Fibroblast of gingiva (primary cell): ENCODE results near the gene SLC44A5.
"Not testable (repeated sequence)": the region's sequence is repeated elsewhere in the genome, so short reads cannot be mapped to it uniquely, and the experiment has no call there.

Source experiments
- DNase-seq: peaks from one replicate; pipeline ENCODE4 v3.0.0-alpha.2; 2011; ENCODE audit warnings: low read depth

The SLC44A5 gene

DNA sequence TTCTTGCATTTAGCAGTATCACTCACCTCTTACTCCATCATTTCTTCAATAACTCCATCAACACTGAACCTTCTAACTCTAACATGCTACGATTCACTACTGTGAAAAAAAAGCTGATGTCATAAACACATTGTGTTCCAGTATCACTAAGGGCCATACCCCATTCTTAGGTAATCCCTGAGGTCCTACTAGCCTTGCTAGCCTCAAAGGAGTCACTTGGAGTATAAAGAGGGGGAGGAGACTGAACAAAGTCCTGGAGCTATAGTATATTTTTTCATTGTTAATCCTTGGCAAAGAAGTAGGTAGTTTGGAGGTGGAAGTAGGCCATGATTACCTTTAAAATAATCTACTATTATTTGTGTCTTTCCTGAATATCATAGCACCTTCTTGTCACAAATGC, at the start of gene SLC44A5:
TSS of gene SLC44A5 (minus strand) at position 101 of the 400 bp plus-strand sequence. CDS start 69,667 bp downstream, outside the sequence.
- DNase-seq = no peak

DNA sequence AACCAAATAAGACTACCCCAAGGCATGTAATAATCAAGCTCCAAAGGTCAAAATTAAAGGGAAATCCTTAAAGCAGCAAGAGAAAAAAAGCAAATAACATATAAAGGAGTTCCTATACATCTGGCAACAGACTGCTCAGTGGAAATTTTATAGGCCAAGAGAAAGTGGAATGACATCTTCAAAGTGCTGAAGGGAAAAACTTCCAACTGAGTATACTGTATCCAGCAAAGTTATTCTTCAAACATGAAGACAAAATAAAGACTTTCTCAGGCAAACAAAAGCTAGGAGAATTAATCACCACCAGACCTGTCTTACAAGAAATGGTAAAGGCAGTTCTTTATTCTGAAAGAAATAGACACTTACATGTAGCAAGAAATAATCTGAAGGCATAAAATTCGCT, 45.0 kb upstream of the SLC44A5 start:
- no peak for DNase-seq

DNA sequence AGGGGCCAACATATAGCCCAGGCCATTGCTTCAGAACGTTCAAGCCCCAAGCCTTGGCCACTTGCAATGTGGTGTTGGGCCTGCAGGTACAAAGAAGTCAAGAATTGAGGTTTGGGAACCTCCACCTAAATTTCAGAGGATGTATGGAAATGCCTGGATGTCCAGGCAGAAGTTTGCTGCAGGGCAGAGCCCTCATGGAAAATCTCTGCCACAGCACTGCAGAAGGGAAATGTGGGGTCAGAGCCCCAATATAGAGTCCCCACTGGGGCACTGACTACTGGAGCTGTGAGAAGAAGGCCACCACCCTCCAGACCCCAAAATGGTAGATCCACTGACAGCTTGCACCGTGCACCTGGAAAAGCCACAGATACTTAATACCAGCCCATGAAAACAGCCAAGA, 36.3 kb upstream of the SLC44A5 start:
- not testable (repeated sequence) for DNase-seq

GRCh38 chr1:75645153-75645552, 34.2 kb upstream of the SLC44A5 start:
- not testable (repeated sequence) for DNase-seq

- no peak for DNase-seq
Measured at GRCh38 chr1:75643460-75643859, 32.5 kb upstream of the SLC44A5 start.

GRCh38 chr1:75641325-75641724, 30.4 kb upstream of the SLC44A5 start:
- DNase-seq = no peak

DNA sequence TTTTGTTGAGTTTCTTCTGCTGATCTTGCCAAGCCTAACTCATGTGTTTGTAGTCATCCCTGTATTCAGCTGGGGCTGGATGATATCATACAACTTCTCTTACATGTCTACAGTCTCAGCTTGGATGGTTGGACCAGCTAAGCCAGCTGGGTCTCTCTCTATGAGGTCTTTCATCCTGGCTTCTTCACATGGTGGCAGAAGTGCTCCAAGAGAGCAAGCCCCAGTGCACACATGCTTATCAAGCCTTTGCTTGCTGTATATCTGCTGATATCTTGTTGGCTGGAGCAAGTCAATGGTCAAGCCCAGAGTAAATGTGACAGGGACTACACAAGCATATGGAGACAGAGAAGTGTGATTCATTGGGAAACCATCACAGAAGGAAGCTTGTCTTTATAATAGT, 29.2 kb upstream of the SLC44A5 start:
- no peak for DNase-seq

DNA sequence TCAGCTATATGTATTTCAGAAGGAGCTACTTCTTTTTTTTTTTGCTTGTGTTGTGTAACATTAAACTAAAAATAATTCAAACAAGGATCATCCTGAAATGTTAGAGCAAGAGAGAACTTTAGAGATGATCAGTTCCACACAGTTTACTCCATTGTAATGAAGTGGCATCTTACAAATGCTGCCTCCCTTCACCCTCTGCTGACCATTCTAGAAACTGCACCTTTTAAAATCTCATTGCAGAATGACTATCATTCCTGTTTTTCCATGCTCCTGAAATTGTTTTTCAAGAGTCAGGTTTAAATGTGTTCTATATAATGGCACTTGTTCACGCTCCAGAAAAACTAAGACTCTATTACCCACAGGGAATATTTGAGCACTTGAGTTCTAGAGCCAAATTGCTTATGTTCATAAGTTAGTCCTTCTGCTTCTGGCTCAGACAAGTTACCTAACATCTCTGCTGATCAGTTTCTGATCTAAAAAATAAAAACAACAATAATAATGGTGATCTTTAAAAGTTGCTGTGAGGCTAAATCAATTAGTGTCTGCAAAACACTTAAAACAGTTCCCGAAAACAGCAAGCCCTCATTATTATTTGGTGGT, 21.5 kb upstream of the SLC44A5 start:
- peak; percentile 17 for DNase-seq

GRCh38 chr1:75630998-75631397, 20.1 kb upstream of the SLC44A5 start:
- DNase-seq = no peak

GRCh38 chr1:75630004-75630594, 19.2 kb upstream of the SLC44A5 start:
- no peak for DNase-seq

GRCh38 chr1:75625795-75626194, 14.9 kb upstream of the SLC44A5 start:
- no peak for DNase-seq

DNA sequence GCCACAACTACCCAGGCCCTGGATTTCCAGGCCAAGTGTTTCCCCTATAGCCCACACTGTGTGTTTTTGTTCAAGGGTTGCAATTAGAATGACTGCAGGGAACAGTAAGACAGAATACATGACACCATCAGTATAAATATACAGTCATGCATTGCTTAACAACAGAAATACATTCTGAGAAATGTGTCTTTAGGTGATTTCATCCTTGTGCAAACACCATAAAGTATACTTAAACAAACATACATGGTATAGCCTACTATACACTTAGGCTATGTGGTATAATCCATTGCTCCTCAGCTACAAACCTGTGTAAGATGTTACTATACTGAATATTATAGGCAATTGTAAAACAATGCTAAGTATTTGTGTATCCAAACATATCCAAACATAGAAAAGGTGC, 7.5 kb upstream of the SLC44A5 start:
- no peak for DNase-seq

DNA sequence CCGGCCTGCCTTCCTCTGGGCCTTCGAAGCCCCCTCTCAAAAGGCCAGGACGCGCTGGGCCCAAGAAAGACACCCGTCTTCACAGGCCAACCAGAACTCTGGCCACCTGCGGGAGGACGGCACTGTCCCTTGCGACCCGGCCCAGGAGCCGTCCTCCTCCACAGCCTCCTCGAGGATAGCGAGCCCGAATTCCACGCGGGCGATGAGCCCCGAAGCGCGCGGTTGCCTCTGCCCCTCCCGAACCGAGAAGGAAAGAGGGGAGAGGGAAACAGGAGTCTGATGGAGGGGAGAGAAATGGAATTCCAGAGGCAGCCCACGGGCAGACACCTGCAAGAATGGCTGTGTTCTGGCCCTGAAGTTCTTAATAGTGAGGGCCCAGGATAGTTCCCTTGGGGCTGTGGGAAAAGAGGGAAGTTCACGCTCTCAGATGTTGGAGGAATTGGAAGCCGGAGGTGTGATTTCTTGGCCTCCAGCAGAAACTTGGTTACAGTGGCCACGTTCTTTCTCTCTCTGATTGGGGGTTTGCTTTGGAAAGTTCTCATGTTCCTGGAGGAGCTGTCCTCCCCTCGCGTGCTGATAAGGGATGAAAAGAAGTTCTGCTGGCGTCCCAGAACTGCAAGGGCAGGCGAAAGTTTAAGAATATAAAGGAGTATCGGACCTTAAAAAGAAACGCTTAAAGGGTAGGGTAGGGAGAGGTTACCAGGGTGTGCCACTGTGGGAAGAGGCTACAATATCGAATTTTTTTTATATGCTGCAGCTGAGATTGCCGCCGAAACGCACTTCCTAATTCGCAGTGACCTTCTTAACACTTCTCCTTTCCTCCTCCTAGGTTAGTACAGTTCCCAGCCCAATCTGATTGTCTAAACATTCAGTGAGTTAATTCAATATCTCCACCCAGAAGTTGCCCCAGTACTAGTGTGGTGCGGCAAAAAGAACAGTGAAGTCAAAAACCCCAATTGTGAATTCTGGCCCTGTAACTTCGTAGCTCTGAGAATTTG, 5.8 kb upstream of the SLC44A5 start:
- peak; percentile 24 for DNase-seq

DNA sequence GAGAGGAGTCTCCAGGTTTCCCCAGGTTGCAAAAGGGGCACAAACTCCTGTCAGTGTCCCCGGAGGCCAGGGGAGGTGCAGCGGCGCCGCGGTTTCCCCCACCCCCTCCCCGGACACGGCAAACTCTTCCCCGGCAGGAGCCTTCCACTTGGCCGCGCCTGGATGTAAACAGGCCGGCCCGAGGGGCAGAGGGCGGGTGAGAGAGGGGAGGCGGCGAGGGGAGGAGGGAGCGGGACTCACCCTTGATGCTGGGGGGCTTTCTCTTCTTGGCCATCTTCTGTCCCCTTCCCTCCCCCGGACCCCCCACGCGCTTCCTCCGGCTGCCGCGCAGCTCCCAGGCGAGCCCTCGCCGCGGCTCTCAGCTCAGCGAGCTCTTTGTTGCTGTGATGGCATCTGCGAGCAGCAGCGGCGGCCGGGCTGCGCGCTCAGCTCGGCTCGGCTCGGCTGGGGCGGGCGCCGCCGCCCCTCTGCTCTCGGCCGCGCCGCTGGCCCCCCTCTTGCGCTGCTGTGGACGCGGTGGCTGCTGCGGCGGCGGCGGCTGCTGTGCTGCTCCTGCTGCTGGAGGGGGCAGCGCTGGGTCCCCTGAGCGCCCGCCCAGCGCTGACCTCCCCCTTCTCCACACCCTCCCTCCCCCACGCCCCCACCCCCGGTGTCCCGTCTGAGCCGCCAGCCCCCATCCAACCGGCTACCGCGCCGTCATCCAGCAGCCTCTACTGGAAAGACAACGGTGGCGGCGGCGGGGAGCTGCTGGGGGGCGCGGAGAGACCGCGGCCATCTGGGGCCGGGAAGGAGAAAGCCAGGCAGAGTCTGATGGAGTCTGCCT, 4.9 kb upstream of the SLC44A5 start:
- DNase-seq = peak; percentile 40

GRCh38 chr1:75614399-75614756, 3.5 kb upstream of the SLC44A5 start:
- DNase-seq = no peak

GRCh38 chr1:75613916-75614315, 3.0 kb upstream of the SLC44A5 start:
- no peak for DNase-seq

GRCh38 chr1:75612976-75613375, 2.1 kb upstream of the SLC44A5 start:
- no peak for DNase-seq

- no peak for DNase-seq
Measured at GRCh38 chr1:75602486-75602885, 8.4 kb downstream of the SLC44A5 start.

DNA sequence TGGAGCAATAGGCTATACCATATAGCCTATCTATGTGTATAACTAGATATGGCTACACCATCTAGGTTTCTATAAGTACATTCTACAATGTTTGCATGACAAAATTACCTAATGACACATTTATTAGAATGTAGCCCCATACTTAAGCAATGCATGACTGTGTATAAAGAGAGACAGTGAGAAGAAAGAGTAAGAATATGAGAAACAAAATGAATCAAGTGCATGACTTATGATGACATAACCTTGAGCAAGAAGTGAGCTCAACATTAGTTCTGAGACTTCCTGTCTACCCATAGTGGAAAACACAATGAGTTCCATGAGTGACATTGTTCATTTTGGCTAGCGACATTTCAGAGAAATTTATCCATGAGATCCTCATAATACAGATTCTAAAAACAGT, 10.1 kb downstream of the SLC44A5 start:
- no peak for DNase-seq

- no peak for DNase-seq
Measured at GRCh38 chr1:75594327-75594726, 16.6 kb downstream of the SLC44A5 start.

GRCh38 chr1:75593457-75593856, 17.5 kb downstream of the SLC44A5 start:
- DNase-seq = not testable (repeated sequence)

- no peak for DNase-seq
Measured at GRCh38 chr1:75589637-75590036, 21.3 kb downstream of the SLC44A5 start.
